Measurements from ENCODE around the gene GAREM1.
"Not testable (repeated sequence)": the region's sequence is repeated elsewhere in the genome, so short reads cannot be mapped to it uniquely, and the experiment has no call there.

The GAREM1 gene

GRCh38 chr18:32366586-32367538, 103.8 kb downstream of the GAREM1 start:
- DNase-seq: no peak

DNA sequence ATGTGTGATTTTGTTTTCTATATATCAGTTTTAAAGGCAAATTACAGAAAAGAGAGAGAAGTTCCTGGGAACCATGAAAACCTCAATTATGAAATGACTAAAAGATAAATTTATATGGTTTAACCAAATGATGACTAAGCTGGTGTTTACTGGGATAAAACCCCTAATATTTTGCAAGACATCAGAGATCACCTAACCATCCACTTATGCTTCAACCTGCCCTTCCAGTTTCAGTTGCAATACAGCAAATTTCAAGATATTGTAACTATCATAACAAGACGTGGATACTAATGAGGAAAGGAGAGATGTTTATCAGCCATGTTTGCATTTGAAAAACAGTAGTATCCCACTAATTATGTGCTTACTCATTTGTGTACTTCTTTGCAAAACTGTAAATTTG, 108.2 kb downstream of the GAREM1 start:
- DNase-seq: no peak

DNA sequence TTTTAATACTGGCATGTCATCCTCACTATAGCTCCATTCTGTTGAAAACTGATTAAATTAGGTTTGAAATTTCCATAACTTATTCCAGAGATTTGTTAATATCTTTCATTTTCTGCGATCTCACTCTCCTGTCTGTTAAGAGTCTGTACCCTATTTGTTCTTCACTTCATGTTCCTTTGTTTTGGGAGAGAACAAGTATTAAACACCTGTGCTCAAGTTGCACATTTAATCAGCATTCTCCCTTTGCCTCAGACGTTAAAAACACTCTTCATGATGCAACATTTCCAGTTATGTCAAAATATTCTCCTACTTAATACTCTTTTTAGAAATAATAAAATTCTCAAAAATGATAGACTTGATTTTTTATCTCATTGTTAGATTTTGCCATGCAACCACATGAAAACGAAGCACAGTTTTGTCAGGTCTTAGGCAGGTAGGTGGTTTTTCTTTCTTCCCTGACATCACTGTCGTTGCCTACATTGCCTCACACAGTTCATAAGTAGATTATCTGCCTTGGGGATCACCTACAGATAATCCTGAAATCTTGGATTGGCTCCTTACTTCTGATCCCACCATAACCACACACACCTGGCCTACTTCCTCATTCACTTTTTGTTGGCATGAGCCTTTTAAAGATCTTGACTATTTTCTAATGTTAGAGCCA, 109.9 kb downstream of the GAREM1 start:
- no peak for DNase-seq

DNA sequence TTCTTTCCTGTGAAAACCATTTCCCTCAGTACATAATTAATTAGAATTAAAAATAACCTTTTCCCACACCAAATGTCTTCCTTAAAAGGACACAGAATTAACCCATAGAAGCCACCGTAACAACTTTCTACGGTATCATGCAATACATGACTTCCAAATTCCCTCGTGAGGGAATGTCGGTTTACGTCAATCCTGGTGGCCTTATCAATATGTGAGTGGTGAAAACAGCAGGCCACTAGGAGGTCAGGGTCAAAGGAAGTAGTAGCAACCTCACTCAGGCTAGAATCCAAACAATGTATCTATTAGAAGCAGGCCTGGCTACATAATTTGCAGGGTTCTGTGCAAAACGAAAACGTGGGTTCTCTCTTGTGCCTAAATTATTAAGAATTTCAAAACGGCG, 112.2 kb downstream of the GAREM1 start:
- DNase-seq: no peak

GRCh38 chr18:32358075-32358474, 112.6 kb downstream of the GAREM1 start:
- no peak for DNase-seq

GRCh38 chr18:32355896-32356295, 114.8 kb downstream of the GAREM1 start:
- no peak for DNase-seq

DNA sequence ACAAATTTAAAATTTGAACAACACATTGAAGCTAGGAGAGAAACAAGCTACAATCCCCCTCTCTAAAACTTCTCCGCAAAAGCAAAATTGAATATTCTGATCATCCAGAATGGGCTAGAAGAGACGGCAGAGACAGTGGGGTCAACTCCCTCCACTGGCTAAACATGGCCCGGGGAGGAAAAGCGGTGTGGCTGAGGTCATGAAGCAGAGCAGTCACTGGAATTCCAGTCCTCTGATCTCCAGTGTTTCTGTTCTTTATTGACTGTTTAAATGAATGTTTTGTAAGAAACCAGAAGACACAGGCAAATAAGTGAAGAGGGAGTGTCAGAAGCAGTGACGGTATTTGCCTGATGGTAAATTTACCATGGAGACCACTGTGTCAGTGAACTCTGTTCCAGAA, 116.2 kb downstream of the GAREM1 start:
- DNase-seq: no peak

DNA sequence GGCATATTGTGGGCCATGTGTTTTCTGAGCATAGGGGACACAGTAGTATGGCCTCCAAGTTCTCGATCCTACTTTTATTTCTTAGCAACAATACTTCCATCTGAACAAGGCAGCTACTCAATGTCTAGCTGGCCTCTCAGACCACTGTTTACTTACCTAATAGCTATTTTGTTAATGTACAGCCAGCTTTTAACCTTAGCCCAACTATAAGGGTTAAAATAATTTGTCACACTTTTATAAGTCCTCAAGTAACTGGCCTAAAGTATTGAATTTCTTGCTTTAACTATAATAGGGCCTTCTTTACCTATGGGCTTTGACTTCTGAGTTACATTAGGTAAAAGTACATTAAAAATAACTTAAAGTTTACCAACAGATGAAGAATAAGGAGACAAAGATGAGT, 117.4 kb downstream of the GAREM1 start:
- DNase-seq: no peak

DNA sequence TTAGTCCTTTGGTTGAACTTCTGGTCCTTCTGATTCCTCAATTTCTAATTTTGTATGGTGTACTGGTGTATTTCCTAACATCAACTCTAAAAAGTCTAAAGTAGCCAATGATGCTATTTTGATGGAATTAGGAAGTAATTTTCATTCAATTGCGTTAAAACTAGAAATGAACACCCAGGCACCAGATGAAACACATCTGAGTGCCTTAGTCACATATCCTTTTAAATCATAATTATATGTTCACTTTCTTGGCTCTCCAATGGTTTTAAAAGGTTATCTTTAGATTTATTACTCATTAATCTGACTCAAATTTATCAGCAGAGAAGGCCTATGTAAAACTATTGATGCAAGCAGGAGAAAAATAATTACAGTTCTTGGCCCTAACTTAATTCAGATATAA, 119.7 kb downstream of the GAREM1 start:
- DNase-seq: no peak

- DNase-seq: no peak
Measured at GRCh38 chr18:32349728-32350395, 120.8 kb downstream of the GAREM1 start.

DNA sequence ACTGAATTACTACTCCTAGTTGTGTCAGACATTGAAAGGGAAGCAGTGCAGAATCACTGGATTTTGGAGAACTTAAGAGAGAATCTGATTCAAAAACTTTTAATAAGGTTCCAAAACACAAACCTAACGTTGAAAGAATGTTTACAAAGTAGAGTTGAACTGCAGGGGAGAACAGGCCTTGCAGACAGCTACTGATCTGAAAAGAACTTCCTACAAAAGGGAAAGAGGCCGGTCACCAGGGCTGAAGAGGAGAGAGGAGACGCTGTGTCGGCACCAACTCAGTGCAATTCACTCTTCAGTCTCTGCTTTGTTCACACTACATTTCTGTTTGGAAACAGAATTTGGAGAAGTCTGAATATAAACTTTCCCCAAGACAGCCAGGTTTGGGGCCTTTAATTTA, 124.0 kb downstream of the GAREM1 start:
- no peak for DNase-seq

DNA sequence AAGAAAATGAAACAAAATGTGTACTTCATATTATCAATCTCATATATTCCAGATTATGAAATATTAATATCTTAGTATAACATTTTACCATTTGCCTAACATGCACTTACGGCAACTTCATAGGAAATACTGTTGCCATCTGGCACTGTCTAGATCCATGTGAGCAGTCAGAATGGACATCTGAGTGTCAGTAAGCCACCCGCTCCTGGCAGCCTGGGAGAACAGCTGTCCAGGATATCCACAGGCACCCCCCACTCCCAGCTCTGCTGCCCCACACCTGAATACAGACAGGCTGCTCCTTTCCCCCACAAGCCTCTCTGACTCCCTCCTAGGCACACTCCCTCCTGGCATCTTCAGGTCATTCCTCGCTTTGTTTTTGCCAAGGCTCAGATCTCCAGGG, 127.0 kb downstream of the GAREM1 start:
- DNase-seq: no peak

- not testable (repeated sequence) for DNase-seq
Measured at GRCh38 chr18:32341112-32341511, 129.6 kb downstream of the GAREM1 start.

- DNase-seq: no peak
Measured at GRCh38 chr18:32339045-32339444, 131.6 kb downstream of the GAREM1 start.

DNA sequence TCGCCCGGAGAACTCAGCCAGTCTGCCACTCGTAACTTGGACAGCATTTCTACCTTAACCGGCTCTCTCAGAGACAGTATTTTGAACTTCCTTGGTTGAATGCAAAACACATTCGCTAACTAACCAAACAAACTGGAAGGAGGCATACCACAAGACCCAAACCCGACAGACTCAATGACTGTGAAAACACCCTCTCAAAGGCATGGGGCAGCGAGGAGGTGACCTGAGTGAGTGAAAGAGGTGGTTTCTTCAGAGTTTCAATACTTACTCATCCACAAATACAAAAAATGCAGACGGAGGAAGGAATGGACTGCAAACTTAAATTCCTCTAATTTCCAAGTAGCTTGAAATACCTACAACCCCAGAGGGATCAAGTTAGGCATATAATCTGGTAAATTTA, 132.9 kb downstream of the GAREM1 start:
- DNase-seq: no peak

- DNase-seq: no peak
Measured at GRCh38 chr18:32337347-32337746, 133.3 kb downstream of the GAREM1 start.

- DNase-seq: no peak
Measured at GRCh38 chr18:32335228-32335627, 135.5 kb downstream of the GAREM1 start.

- DNase-seq: no peak
Measured at GRCh38 chr18:32333781-32334180, 136.9 kb downstream of the GAREM1 start.

GRCh38 chr18:32332708-32333107, 138.0 kb downstream of the GAREM1 start:
- no peak for DNase-seq

DNA sequence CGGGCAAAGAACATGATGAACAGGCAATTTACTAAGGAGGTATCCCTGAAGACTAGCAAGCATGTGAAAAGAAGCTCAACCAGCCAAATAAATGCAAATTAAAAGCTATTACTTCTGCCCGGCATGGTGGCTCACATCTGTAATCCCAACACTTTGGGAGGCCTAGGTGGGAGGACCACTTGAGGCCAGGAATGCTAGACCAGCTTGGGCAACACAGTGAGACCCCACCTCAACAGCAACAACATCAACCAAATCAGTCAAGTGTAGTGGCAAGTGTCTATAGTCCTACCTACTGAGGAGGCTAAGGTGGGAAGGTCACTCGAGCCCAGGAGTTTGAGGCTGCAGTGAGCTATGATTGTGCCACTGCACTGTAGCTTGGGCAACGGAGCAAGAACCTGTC, 141.7 kb downstream of the GAREM1 start:
- DNase-seq: no peak

DNA sequence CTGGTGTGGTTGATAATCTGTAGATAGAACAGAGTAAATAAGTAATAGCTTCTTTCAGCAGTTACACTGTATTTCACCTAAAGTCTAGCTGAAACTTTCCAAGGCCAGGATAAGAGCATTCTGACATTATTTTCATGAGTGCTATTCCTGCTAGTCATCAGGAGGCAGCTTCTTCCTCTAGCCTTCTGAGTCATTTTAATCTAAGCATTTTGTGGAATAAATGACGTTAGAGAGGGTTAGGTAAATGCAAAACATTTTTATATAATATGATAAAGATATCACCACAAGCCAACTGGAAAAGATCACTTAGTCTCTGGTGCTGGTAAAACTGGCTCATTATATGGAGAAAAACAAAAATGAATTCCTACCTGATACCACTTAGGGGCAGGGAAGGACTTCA, 142.3 kb downstream of the GAREM1 start:
- DNase-seq: no peak

- no peak for DNase-seq
Measured at GRCh38 chr18:32326450-32327308, 144.0 kb downstream of the GAREM1 start.

DNA sequence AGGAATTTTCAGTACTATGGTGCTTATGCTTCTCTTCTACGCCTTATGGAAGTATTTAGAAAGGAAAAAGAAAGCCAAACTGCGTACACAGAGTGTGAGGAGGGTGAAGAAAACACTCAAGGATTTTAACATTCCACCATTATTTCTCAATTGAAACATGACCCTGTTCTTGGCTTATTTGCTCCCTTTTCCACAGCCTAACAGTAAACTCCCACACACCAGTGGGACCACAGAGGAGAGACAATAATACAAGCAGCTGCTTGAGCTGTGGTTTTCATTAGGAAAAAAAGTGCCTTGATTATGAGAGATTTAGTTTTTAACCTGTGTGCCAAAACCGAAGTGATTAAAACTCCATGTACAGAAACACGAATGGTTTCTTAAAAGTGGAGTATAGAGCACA, 146.5 kb downstream of the GAREM1 start:
- no peak for DNase-seq

Data from activated gamma-delta T cell treated with Interleukin-2 at 50 U/mL for 16 hours (primary cell).